Measurements from ENCODE around the gene LMX1A. TPM values are rescaled to one million over a fixed set of nuclear protein-coding genes. Genes with fewer than 3 reads are reported as not detected.

The LMX1A gene
- total RNA-seq, 1 donor from 2014 or later: not detected

- ATAC-seq: peak; percentile 71
- DNase-seq: no peak
Observed at GRCh38 chr1:165239873-165240272, 116.6 kb downstream of the LMX1A start.

GRCh38 chr1:165235777-165236291, 120.7 kb downstream of the LMX1A start:
- intact Hi-C loops (cut with micrococcal nuclease): no loop called here
- peak; percentile 32 for ATAC-seq
- peak; percentile 30 for DNase-seq

More at GRCh38 chr1:165239873-165240272, 116.6 kb downstream of the LMX1A start:
- intact Hi-C loops (cut with micrococcal nuclease): no loop called here

DNA sequence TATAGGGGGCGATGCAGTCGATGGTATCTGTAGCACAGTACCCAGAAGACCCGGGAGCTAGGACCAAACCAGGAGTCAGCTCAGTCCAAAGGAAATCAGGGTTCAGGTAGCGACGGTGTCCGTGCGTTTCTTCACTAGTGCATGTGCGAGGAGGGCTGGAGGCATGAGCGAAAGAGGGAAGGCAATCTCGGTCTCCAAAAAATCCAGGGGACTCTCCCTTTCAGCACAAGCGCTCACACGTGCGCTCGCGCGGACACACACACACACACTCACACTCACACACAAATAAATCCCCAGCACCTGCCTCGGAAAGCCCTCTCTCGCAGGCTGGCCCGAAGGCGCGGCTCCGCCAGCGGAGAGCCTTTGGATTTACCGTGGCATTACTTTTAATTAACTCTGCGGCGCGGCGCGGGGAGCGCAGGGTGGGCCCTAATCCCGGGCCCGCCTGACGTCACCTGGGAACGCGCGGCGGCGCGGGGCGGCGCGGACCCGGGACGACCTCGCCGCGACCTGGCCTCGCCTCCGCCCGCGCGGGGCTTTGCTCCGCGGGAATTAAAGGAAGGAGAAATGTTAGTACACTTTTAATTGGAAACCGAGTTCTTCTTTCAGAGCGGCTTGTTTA, 121.2 kb downstream of the LMX1A start:
- intact Hi-C loops (cut with micrococcal nuclease): no loop called here
- ATAC-seq (peak; percentile 79), DNase-seq (peak; percentile 27)

DNA sequence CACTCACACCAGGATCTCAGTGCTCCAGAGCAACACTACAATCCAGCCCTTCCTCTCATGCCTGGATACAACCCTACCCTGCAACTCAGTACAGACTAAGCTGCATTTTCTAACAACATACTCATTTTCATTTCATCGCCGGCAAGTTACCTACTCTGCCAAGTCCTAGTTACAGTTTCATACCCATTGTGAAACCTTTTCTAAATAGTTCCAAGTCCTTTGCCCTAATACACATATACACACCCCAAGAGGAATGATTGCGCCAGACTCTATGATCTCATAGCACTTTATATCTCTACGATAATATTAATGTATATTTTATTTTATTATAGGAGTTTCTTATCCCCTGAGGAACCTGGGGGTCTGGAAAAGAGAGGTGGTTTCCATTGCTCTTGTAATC, 122.4 kb downstream of the LMX1A start:
- DNase-seq (no peak), ATAC-seq (no peak)
- intact Hi-C loops (cut with micrococcal nuclease): no loop called here

DNA sequence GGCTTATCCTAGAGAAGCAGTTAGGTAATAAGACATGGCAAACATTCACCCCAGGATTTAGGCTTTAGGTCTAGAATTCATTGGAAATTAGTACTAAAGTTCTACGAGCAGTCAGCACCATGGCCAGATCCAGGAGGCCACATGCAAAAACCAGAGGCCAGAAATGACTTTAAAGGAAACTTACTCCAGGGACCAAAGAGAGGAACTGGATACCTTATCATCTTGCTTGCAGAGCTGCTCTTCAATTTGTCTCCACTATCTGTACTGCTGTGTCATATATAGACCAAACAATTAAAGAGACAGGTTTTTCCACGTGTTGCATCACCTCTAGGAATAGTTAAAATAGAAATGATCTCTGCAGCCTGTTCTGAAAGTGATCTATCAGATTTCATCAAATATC, 127.8 kb downstream of the LMX1A start:
- DNase-seq (no peak), ATAC-seq (no peak)
- intact Hi-C loops (cut with micrococcal nuclease): no loop called here

DNA sequence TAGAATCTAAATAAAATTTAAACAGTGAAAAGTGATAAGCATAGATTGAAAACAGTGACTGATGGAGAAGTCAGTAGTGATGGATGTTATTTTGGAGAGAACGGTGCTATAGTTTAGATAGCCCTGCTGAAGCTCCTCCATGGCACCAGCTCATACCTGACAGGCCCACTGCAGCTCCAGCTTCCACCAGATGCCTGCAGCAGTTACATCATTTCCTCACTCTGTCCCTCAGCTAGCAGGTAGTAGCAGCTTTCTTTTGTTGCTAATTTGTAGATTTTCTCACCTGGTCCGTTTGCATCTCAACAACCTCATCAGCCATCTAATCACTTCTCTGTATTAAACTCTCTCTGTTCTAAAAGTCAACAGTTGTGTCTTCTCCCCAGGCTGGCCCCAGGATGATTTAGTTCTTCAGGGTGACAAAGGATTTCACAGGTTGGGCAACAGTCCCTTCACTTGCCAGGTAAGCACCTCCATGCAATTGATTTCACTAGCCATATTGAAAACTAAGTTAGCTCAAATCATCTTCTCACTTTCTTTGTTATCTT, 128.3 kb downstream of the LMX1A start:
- intact Hi-C loops (cut with micrococcal nuclease): no loop called here
- DNase-seq (no peak), ATAC-seq (no peak)

- intact Hi-C loops (cut with micrococcal nuclease): no loop called here
- DNase-seq (no peak), ATAC-seq (no peak)
Observed at GRCh38 chr1:165226326-165226725, 130.2 kb downstream of the LMX1A start.

GRCh38 chr1:165225650-165226049, 130.9 kb downstream of the LMX1A start:
- DNase-seq (no peak), ATAC-seq (no peak)
- intact Hi-C loops (cut with micrococcal nuclease): no loop called here

DNA sequence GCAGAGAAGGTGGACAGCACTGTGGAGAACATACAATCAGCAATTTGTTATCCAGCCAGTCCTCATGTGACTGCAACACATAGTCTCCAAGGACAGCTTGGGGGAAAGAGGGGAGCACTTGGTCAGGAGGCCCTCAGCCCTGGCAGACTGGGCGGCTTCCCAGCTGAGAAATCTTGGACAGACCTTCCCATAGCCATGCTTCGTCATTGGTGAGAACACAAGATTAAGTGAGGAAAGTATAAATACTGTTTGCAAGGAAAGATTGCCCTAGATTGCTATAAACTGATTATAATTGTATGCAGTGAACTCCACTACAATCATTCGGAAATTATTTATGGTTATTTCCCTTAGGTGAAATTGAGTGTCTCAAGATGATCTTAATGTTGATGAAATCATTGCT, 131.5 kb downstream of the LMX1A start:
- DNase-seq (no peak), ATAC-seq (no peak)
- intact Hi-C loops (cut with micrococcal nuclease): no loop called here

GRCh38 chr1:165224504-165224903, 132.0 kb downstream of the LMX1A start:
- ATAC-seq: no peak
- DNase-seq: no peak
- intact Hi-C loops (cut with micrococcal nuclease): no loop called here

DNA sequence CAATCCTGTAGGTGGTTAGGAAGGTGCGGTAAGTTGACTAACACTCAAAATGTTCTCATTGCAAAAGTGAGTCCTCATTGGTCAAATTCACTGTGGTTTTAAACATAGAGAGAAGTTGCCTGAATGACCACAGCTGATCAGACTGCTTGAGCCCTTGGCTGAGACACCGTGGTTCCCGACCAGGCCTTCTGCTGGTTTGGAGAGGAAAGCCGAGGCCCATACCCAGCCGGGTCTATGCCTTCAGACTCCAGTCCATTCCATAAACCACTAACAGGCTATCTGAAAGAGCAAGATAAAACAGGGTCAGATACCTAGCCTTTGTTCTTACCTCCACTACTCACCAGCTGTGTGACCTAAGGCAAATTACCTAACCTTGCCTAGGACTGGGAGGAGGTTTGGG, 133.9 kb downstream of the LMX1A start:
- DNase-seq: no peak
- ATAC-seq: no peak
- intact Hi-C loops (cut with micrococcal nuclease): no loop called here

DNA sequence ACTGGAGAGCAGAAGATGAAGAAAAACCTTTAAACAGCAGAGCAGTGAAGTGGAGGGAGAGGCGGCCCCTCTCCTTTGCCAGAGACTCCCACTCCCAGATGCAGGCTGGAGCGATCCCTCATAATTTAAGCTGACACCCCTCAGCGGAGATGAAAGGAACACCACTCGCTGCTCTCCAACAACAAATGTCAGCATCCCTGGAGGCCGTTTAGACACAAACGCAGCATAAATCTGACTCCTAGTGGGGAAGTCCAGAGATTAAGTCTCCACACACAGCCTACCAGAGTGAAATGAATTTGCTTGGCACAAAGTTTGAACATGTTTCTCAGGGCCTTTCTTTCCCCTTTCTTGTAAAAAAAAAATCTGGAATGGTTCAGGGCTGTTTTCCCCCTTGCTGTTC, 137.8 kb downstream of the LMX1A start:
- ATAC-seq: no peak
- intact Hi-C loops (cut with micrococcal nuclease): no loop called here
- DNase-seq: no peak

GRCh38 chr1:165217958-165218357, 138.6 kb downstream of the LMX1A start:
- DNase-seq (no peak), ATAC-seq (no peak)
- intact Hi-C loops (cut with micrococcal nuclease): no loop called here

DNA sequence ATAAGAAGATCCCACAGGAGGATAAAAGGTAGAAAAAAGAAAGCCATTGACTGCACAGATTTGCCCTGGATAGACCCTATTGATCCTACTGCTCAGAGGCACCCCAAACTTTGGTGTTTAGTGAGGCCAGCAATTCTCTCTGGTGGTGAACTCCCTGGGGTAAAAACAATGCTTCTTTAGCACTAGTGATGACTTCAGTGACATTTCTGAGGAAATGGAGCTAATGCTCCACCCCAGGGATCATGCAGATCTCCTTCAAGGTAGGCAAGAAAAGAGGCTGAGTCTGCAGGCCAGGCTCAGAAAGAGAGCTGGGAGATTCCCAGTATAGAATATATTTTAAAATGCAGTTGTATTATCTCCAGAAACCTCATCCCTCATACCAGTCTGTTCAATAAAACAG, 140.3 kb downstream of the LMX1A start:
- DNase-seq: no peak
- no peak for ATAC-seq
- intact Hi-C loops (cut with micrococcal nuclease): no loop called here

DNA sequence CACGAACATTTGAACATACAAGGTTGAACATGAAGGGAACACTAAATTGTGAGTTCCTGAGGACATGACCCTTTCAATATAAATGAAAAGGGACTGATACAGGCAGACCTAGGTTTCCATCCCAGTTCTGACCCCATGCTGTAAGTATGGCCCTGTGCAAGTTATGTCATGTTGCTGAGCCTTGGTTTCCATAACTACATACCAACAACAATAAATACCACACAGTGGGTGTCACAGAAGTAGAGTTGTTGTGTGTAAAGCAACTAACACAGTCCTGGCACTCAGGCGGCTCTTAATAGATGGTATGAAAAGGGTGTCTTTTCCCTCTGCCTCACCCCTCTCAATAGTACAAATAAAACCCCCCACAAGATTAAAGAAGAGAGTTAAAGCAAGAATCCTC, 140.8 kb downstream of the LMX1A start:
- DNase-seq: no peak
- intact Hi-C loops (cut with micrococcal nuclease): no loop called here
- ATAC-seq: no peak

GRCh38 chr1:165212229-165212628, 144.3 kb downstream of the LMX1A start:
- intact Hi-C loops (cut with micrococcal nuclease): no loop called here
- DNase-seq (no peak), ATAC-seq (no peak)

- no peak for ATAC-seq
- intact Hi-C loops (cut with micrococcal nuclease): no loop called here
- DNase-seq: no peak
Observed at GRCh38 chr1:165207853-165208515, 148.5 kb downstream of the LMX1A start.

- DNase-seq: no peak
- intact Hi-C loops (cut with micrococcal nuclease): no loop called here
- ATAC-seq: no peak
Observed at GRCh38 chr1:165205145-165205544, 151.4 kb downstream of the LMX1A start.

DNA sequence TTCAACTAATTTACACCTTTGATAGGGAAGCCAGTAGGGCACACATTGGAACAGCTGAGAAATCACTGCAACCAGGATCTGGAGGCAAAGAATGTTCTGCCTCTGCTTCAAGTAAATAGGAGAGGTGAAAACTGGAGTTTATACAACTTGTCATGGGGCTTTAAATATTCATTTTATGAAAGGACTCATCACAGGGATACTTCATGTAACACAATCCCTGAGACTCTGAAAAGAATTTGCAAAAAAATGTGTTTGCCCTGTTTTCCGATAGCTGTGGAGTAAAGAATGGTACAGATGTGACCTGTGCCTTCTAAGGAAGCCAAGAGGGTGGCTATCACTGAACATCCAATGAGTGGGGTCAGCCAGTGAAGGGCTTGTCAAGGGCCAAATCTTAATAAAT, 152.0 kb downstream of the LMX1A start:
- ATAC-seq (no peak), DNase-seq (no peak)
- intact Hi-C loops (cut with micrococcal nuclease): no loop called here

DNA sequence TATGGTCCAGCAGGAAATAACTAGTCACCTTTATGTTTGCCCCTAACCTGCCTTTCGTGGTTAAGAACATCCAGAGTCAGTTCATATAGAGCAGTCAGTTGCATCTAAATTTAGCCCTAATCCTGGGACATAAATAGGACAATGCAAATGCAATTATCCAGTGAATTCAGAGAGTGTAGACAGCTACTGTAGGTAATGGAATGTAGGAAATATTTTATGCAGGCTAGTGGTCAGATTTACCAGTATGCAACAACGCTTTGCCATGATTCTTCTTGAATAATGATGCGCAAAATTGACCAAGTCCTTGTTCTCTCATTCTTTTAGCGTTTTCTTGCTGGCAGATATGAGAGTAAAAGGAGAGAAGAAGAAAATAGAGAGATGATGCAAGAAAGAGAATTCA, 165.4 kb downstream of the LMX1A start:
- ATAC-seq: no peak
- intact Hi-C loops (cut with micrococcal nuclease): no loop called here
- DNase-seq: no peak

GRCh38 chr1:165189913-165190312, 166.6 kb downstream of the LMX1A start:
- DNase-seq (no peak), ATAC-seq (no peak)
- intact Hi-C loops (cut with micrococcal nuclease): no loop called here
